ENCODE data around the gene PDE4D.

- no peak for TF ChIP-seq L3MBTL2 (conservative IDR thresholded peaks at IDR 0.05)
- TF ChIP-seq ELF4 (IDR thresholded peaks at IDR 0.05) = no peak
- TF ChIP-seq HDGF (IDR thresholded peaks at IDR 0.05; ENCODE audit: borderline replicate concordance) = no peak
- TF ChIP-seq FOXK2 (IDR thresholded peaks at IDR 0.05) = no peak
- TF ChIP-seq FOXM1 (IDR thresholded peaks at IDR 0.05; ENCODE audit: borderline replicate concordance) = no peak
- no peak for TF ChIP-seq PKNOX1 (IDR thresholded peaks at IDR 0.05)
- TF ChIP-seq ARNT (IDR thresholded peaks at IDR 0.05) = no peak
- TF ChIP-seq FOXA1 (IDR thresholded peaks at IDR 0.05) = no peak
- no peak for TF ChIP-seq TARDBP (IDR thresholded peaks at IDR 0.05)
- no peak for TF ChIP-seq SP1 (IDR thresholded peaks at IDR 0.05)
- TF ChIP-seq LEF1 (IDR thresholded peaks at IDR 0.05; ENCODE audit: borderline replicate concordance) = no peak
- no peak for TF ChIP-seq SUZ12 (IDR thresholded peaks at IDR 0.05)
Observed at GRCh38 chr5:59173578-59173977, 719.9 kb downstream of the PDE4D start.

Measured in HEK293T (cell line).